ENCODE data around the gene CLEC20A. TPM values are rescaled to one million over a fixed set of nuclear protein-coding genes. Genes with fewer than 3 reads are reported as not detected.

Gene CLEC20A
- total RNA-seq, 1 experiment from 2014 or later, result not detected

GRCh38 chr1:178531887-178532286, 35.1 kb upstream of the CLEC20A start:
- Mint-ChIP-seq H3K4me3 (ENCODE audit: unreplicated experiment) (no peak overlapping the region), H3K27ac (ENCODE audit: low read depth, unreplicated experiment) (no peak overlapping the region), H3K4me1 (ENCODE audit: insufficient read depth, unreplicated experiment) (peaks cover 31% of the 10 kb centered on the region), H3K36me3 (ENCODE audit: insufficient read depth, unreplicated experiment) (no peaks in the 10 kb centered on the region), H3K9me3 (ENCODE audit: unreplicated experiment) (no peaks in the 10 kb centered on the region), H3K27me3 (ENCODE audit: insufficient read depth, unreplicated experiment) (peaks cover 7% of the 10 kb centered on the region)
- POLR2A ChIA-PET, result interaction anchor here (0.5 to 1.4 kb wide), 5 partner anchors 11 to 238 kb away, joined by 3 to 4 read pairs (median 3); no protein-coding TSS in a partner anchor
- no TSS peak for BruUV-seq (replicated peaks)
- no peak for TF ChIP-seq CTCF (IDR thresholded peaks at IDR 0.05; ENCODE audit: unreplicated experiment)
- CTCF ChIA-PET, result interaction anchor here (0.6 to 9.8 kb wide), 39 partner anchors 8 to 1567 kb away, joined by 3 to 167 read pairs (median 4); no protein-coding TSS in a partner anchor
- intact Hi-C loops (cut with micrococcal nuclease), result loop anchor here (1.0 to 10.0 kb wide), 7 partner anchors 221 to 1065 kb away; partner anchors contain the start of genes AXDND1 and TOR3A
- no peak for DNase-seq (ENCODE audit: unreplicated experiment)

- Mint-ChIP-seq H3K9me3 (ENCODE audit: unreplicated experiment) (no peaks in the 10 kb centered on the region), H3K27me3 (ENCODE audit: insufficient read depth, unreplicated experiment) (peaks cover 7% of the 10 kb centered on the region), H3K36me3 (ENCODE audit: insufficient read depth, unreplicated experiment) (no peaks in the 10 kb centered on the region), H3K4me3 (ENCODE audit: unreplicated experiment) (no peak overlapping the region), H3K4me1 (ENCODE audit: insufficient read depth, unreplicated experiment) (peaks cover 24% of the 10 kb centered on the region), H3K27ac (ENCODE audit: low read depth, unreplicated experiment) (peak overlapping the region; percentile 1)
- intact Hi-C loops (cut with micrococcal nuclease), result loop anchor here (5.0 to 10.0 kb wide), 4 partner anchors 496 to 1067 kb away; partner anchors contain the start of gene AXDND1
- no peak for TF ChIP-seq CTCF (IDR thresholded peaks at IDR 0.05; ENCODE audit: unreplicated experiment)
- DNase-seq (ENCODE audit: unreplicated experiment), result no peak
- POLR2A ChIA-PET, result interaction anchor here (0.6 kb wide), 1 partner anchor 763 kb away, joined by 4 read pairs; the partner anchor contains the start of gene SOAT1
- BruUV-seq (replicated peaks), result no TSS peak
- CTCF ChIA-PET, result interaction anchor here (0.6 to 9.8 kb wide), 17 partner anchors 9 to 663 kb away, joined by 3 to 167 read pairs (median 6); no protein-coding TSS in a partner anchor
These were observed 33.7 kb upstream of the CLEC20A start for GRCh38 chr1:178530502-178530901.

GRCh38 chr1:178530037-178530402, 33.3 kb upstream of the CLEC20A start:
- DNase-seq (ENCODE audit: unreplicated experiment), result peak; percentile 93
- intact Hi-C loops (cut with micrococcal nuclease), result loop anchor here (5.0 to 10.0 kb wide), 4 partner anchors 495 to 1067 kb away; partner anchors contain the start of gene AXDND1
- H3K4me3 Mint-ChIP-seq (ENCODE audit: unreplicated experiment), result no peak overlapping the region
- ChIA-PET POLR2A (no interaction called here), CTCF (interaction anchor here (0.6 to 9.8 kb wide), 11 partner anchors 10 to 474 kb away, joined by 3 to 167 read pairs (median 8); no protein-coding TSS in a partner anchor)
- peaks cover 1% of the 10 kb centered on the region for H3K9me3 Mint-ChIP-seq (ENCODE audit: unreplicated experiment)
- TF ChIP-seq CTCF (IDR thresholded peaks at IDR 0.05; ENCODE audit: unreplicated experiment), result no peak
- H3K36me3 Mint-ChIP-seq (ENCODE audit: insufficient read depth, unreplicated experiment), result no peaks in the 10 kb centered on the region
- peak overlapping the region; percentile 1 for H3K27ac Mint-ChIP-seq (ENCODE audit: low read depth, unreplicated experiment)
- H3K27me3 Mint-ChIP-seq (ENCODE audit: insufficient read depth, unreplicated experiment), result peaks cover 7% of the 10 kb centered on the region
- H3K4me1 Mint-ChIP-seq (ENCODE audit: insufficient read depth, unreplicated experiment), result peaks cover 24% of the 10 kb centered on the region
- BruUV-seq (replicated peaks), result no TSS peak

- no peak overlapping the region for H3K4me3 Mint-ChIP-seq (ENCODE audit: unreplicated experiment)
- H3K36me3 Mint-ChIP-seq (ENCODE audit: insufficient read depth, unreplicated experiment), result no peaks in the 10 kb centered on the region
- no TSS peak for BruUV-seq (replicated peaks)
- no peak for DNase-seq (ENCODE audit: unreplicated experiment)
- intact Hi-C loops (cut with micrococcal nuclease), result loop anchor here (5.0 to 10.0 kb wide), 4 partner anchors 495 to 1068 kb away; partner anchors contain the start of gene AXDND1
- peaks cover 7% of the 10 kb centered on the region for H3K27me3 Mint-ChIP-seq (ENCODE audit: insufficient read depth, unreplicated experiment)
- TF ChIP-seq CTCF (IDR thresholded peaks at IDR 0.05; ENCODE audit: unreplicated experiment), result no peak
- POLR2A ChIA-PET, result no interaction called here
- peak overlapping the region; percentile 1 for H3K27ac Mint-ChIP-seq (ENCODE audit: low read depth, unreplicated experiment)
- H3K4me1 Mint-ChIP-seq (ENCODE audit: insufficient read depth, unreplicated experiment), result peaks cover 24% of the 10 kb centered on the region
- CTCF ChIA-PET, result interaction anchor here (0.6 to 9.8 kb wide), 17 partner anchors 10 to 474 kb away, joined by 3 to 167 read pairs (median 6); no protein-coding TSS in a partner anchor
- peaks cover 7% of the 10 kb centered on the region for H3K9me3 Mint-ChIP-seq (ENCODE audit: unreplicated experiment)
These were observed 32.7 kb upstream of the CLEC20A start for GRCh38 chr1:178529364-178530036.
